Fibroblast of the aortic adventitia (primary cell): Measurements from ENCODE around the gene MAST3. TPM values are rescaled to one million over a fixed set of nuclear protein-coding genes. Genes with fewer than 3 reads are reported as not detected.

Source experiments
- DNase-seq: peaks from one replicate; pipeline ENCODE4 v3.0.0-alpha.2; 2010; ENCODE audit warnings: low read depth
- H3K4me3 ChIP-seq: 2 replicates; pipeline ENCODE4 v1.5.1; 2011; ENCODE audit warnings: low read depth, mild to moderate bottlenecking, control low read depth, low read length, moderate library complexity
- total RNA-seq: library from RNA; depleted of rRNA; stranded (reverse); fragments of >200 nt; gene quantifications from 2 replicates; pipeline ENCODE4 v1.2.3, GENCODE V29; 2012; ENCODE audit warnings: low replicate concordance
- TF ChIP-seq, protein P1 (sequence below): IDR thresholded peaks from 2 replicates; pipeline ENCODE4 v1.5.1; 2011; ENCODE audit warnings: mild to moderate bottlenecking, low read length, control low read depth, inconsistent platforms; ENCODE audit not compliant: insufficient read depth

Gene MAST3
- total RNA-seq, 1 donor, result 3.1 TPM

DNA sequence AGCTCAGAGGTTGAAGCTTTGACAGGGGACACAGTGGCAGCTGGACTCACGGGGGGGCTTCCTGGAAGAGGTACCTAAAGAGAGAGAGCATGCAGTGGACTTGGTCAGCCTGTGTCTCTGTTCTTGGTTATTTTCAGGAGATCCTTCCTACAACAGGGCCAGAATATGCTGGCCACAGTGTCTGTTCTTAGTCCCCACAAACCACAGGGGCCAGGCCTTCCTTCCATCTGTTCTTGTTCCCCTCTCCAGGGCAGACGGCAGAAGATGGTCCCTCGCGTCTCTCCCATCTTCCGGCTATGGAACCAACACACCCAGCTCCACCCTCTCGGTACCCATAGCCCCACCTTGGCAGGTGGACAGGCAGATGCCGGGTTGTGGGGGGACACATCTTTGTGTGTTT lies 24.8 kb downstream of the MAST3 start:
- H3K4me3 ChIP-seq, result no peak overlapping the region
- TF ChIP-seq, protein P1, sequence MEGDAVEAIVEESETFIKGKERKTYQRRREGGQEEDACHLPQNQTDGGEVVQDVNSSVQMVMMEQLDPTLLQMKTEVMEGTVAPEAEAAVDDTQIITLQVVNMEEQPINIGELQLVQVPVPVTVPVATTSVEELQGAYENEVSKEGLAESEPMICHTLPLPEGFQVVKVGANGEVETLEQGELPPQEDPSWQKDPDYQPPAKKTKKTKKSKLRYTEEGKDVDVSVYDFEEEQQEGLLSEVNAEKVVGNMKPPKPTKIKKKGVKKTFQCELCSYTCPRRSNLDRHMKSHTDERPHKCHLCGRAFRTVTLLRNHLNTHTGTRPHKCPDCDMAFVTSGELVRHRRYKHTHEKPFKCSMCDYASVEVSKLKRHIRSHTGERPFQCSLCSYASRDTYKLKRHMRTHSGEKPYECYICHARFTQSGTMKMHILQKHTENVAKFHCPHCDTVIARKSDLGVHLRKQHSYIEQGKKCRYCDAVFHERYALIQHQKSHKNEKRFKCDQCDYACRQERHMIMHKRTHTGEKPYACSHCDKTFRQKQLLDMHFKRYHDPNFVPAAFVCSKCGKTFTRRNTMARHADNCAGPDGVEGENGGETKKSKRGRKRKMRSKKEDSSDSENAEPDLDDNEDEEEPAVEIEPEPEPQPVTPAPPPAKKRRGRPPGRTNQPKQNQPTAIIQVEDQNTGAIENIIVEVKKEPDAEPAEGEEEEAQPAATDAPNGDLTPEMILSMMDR, result no peak
- DNase-seq, result no peak

DNA sequence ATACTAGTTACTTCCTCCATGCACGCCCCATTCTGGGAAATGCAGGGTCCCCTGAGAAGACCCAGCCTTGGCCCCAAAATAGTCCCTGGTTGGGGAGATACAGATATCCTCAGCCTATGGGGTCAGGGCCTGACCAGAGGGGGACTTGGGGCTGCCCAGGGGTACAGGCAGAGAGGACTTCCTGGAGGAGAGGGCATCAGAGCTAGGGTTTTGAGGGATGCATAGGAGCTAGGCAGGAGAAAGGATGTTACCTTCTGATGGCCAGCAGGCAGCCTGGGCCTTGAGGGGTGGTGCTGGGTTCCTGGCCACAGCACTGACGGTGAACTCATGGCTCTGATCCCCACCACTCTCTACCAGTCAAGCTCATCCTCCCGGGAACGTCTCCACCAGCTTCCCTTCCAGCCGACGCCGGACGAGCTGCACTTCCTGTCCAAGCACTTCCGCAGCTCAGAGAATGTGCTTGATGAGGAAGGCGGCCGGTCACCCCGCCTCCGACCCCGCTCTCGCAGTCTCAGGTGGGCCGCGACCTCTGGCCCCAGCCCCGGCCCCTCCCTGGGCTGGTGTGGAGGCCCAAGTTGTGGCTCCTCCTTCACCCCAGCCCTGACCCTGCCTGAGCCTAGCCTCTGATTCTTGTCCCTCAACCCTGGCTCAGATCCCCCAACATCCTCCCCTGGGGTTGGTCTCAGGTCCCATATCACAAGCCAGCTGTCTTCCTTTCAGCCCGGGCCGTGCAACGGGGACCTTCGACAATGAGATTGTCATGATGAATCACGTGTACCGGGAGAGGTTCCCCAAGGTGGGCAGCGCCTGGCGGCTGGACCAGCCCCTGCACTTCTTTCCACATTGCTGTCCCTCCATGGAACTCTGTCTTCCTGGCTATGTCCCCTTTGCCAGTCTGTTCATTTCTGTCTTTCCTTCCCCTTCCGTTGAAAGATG lies 25.6 kb downstream of the MAST3 start:
- DNase-seq, result no peak
- TF ChIP-seq, protein P1, result no peak

DNA sequence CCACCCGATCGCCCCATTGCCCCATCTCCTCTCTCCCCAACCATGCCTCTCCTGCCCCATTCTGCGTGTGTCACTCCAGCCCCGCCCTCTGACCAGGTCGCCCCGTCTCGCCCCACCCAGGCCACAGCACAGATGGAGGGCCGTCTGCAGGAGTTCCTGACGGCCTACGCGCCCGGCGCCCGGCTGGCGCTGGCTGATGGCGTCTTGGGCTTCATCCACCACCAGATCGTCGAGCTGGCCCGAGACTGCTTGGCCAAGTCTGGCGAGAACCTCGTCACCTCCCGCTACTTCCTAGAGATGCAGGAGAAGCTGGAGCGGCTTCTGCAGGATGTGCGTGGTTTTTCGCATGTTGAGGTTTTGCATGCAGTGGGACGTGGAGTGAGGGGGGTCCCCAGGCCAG lies 26.2 kb downstream of the MAST3 start:
- no peak for DNase-seq
- TF ChIP-seq, protein P1, result no peak
- no peak overlapping the region for H3K4me3 ChIP-seq

More for the DNA sequence above, 25.6 kb downstream of the MAST3 start:
- no peak overlapping the region for H3K4me3 ChIP-seq

GRCh38 chr19:18126097-18126496 lies 28.5 kb downstream of the MAST3 start:
- TF ChIP-seq, protein P1, result no peak
- H3K4me3 ChIP-seq, result no peak overlapping the region
- DNase-seq, result no peak

- no peak overlapping the region for H3K4me3 ChIP-seq
- TF ChIP-seq, protein P1, result no peak
- no peak for DNase-seq
Measured at GRCh38 chr19:18128044-18128443, 30.5 kb downstream of the MAST3 start.

- no peak for DNase-seq
- TF ChIP-seq, protein P1, result no peak
- H3K4me3 ChIP-seq, result no peak overlapping the region
Measured at GRCh38 chr19:18128805-18129204, 31.2 kb downstream of the MAST3 start.
